Measurements from ENCODE around the gene LAMP2.

The LAMP2 gene

GRCh38 chrX:120453985-120454384, 15.1 kb downstream of the LAMP2 start:
- no peak for DNase-seq

GRCh38 chrX:120452131-120452530, 17.0 kb downstream of the LAMP2 start:
- no peak for DNase-seq

- no peak for DNase-seq
These were observed 18.9 kb downstream of the LAMP2 start for GRCh38 chrX:120450163-120450562.

- DNase-seq, result no peak
These were observed 22.6 kb downstream of the LAMP2 start for GRCh38 chrX:120446498-120446897.

- DNase-seq, result no peak
These were observed 29.2 kb downstream of the LAMP2 start for GRCh38 chrX:120439921-120440320.

GRCh38 chrX:120429776-120430540, 39.1 kb downstream of the LAMP2 start:
- DNase-seq, result no peak

- no peak for DNase-seq
These were observed 40.8 kb downstream of the LAMP2 start for GRCh38 chrX:120428309-120428708.

GRCh38 chrX:120426599-120426998, 42.5 kb downstream of the LAMP2 start:
- DNase-seq, result no peak

GRCh38 chrX:120419463-120419862, 49.6 kb downstream of the LAMP2 start:
- no peak for DNase-seq

- no peak for DNase-seq
These were observed 60.9 kb downstream of the LAMP2 start for GRCh38 chrX:120408168-120408567.

- no peak for DNase-seq
These were observed 62.5 kb downstream of the LAMP2 start for GRCh38 chrX:120406638-120407037.

- DNase-seq, result no peak
These were observed 66.7 kb downstream of the LAMP2 start for GRCh38 chrX:120402369-120402768.

GRCh38 chrX:120401301-120401700, 67.8 kb downstream of the LAMP2 start:
- no peak for DNase-seq

- DNase-seq, result no peak
These were observed 88.4 kb downstream of the LAMP2 start for GRCh38 chrX:120380699-120381098.

- no peak for DNase-seq
These were observed 89.0 kb downstream of the LAMP2 start for GRCh38 chrX:120379937-120380681.

- no peak for DNase-seq
These were observed 90.5 kb downstream of the LAMP2 start for GRCh38 chrX:120378570-120378969.

All from activated CD8-positive, alpha-beta memory T cell treated with anti-CD3 and anti-CD28 coated beads, Interleukin-2, amount 50 U/mL, for 4 hours (primary cell).